Adrenal gland (tissue), 5 donors: ENCODE data around the gene BNIP3.

Experiments used
- CTCF ChIP-seq, 6 experiments: fragments of 450-650 bp in 4 of 6; fragments of 200-600 bp in 2 of 6; sonication (generic) in 1 of 6; IDR thresholded peaks; 1 replicate in 5 of 6; 2 replicates in 1 of 6; pipeline versions ENCODE4 v1.5.1 to v1.8.0; 2016 to 2021; ENCODE audit warnings: antibody characterized with exemption in 6 of 6, mild to moderate bottlenecking in 2 of 6, moderate library complexity in 1 of 6
- POLR2A ChIP-seq, 2 donors: fragments of 450-650 bp; IDR thresholded peaks; one replicate each; pipeline ENCODE4 v1.6.1; 2017; ENCODE audit warnings: antibody characterized with exemption in 2 of 2, mild to moderate bottlenecking in 2 of 2, moderate library complexity in 1 of 2
- donor health status: DM: no; HTN: no; CAD: no.

DNA sequence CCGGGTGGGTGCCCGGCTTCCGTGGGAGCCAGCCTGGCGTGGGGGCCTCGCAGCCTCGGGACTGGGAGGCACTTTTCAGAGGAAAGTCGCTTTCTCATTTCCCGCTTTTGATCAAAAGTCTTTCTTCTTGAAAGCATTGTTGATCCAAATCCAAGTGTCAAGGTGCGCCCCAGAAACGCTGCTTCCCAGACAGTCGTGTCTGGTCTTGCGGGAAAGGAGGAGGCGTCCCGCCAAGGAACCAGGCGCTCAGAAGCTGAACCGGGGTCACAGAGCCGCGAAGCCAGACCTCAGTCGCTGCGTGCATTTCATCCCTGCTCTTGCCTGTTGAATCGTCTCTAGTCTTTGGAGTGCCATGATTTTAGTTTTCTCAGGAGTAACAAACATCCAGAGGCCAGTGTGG lies 1.1 kb upstream of the BNIP3 start:
- TF ChIP-seq CTCF (IDR thresholded peaks at IDR 0.05), result no peak
- no peak for TF ChIP-seq POLR2A (IDR thresholded peaks at IDR 0.05)
